Fibroblast of villous mesenchyme (primary cell): ENCODE data around the gene PTDSS2. TPM values are rescaled to one million over a fixed set of nuclear protein-coding genes. Genes with fewer than 3 reads are reported as not detected.
"Not testable (repeated sequence)": the region's sequence is repeated elsewhere in the genome, so short reads cannot be mapped to it uniquely, and the experiment has no call there.

ENCODE experiments used
- DNase-seq: peaks from one replicate; pipeline ENCODE4 v3.0.0-alpha.2; 2010; ENCODE audit warnings: low read depth
- H3K4me3 ChIP-seq: 2 replicates; pipeline ENCODE4 v1.5.1; 2011; ENCODE audit warnings: low read depth, mild to moderate bottlenecking, low read length
- total RNA-seq: library from RNA; depleted of rRNA; stranded (reverse); fragments of >200 nt; gene quantifications from 2 replicates; pipeline ENCODE4 v1.2.3, GENCODE V29; 2012
- TF ChIP-seq, protein P1 (sequence below): IDR thresholded peaks from 2 replicates; pipeline ENCODE4 v1.5.1; 2012; ENCODE audit warnings: low read depth, mild to moderate bottlenecking, low read length; ENCODE audit not compliant: insufficient read depth

Gene PTDSS2
- total RNA-seq, 1 donor: 31.5 TPM

DNA sequence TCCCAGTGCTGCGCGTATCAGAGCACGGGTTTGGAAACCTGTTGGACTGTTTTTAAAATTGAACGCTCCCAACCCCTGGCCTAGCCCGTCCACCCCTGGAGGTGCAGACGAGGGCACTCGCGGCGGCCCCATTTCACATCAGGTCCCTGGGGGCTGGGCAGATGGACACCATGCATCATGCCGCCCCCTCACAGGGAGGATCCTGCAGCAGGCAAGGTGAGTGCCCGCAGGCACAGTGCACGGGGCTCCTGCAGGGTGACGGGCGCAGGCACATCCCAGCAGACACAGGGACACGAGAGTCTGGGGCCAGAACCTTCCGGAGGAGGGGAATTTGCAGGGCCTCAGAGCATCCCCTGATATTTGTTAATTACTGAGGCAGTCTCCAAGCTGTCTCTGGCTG, 15.6 kb upstream of the PTDSS2 start:
- H3K4me3 ChIP-seq: no peak overlapping the region
- DNase-seq: no peak
- TF ChIP-seq, protein P1, sequence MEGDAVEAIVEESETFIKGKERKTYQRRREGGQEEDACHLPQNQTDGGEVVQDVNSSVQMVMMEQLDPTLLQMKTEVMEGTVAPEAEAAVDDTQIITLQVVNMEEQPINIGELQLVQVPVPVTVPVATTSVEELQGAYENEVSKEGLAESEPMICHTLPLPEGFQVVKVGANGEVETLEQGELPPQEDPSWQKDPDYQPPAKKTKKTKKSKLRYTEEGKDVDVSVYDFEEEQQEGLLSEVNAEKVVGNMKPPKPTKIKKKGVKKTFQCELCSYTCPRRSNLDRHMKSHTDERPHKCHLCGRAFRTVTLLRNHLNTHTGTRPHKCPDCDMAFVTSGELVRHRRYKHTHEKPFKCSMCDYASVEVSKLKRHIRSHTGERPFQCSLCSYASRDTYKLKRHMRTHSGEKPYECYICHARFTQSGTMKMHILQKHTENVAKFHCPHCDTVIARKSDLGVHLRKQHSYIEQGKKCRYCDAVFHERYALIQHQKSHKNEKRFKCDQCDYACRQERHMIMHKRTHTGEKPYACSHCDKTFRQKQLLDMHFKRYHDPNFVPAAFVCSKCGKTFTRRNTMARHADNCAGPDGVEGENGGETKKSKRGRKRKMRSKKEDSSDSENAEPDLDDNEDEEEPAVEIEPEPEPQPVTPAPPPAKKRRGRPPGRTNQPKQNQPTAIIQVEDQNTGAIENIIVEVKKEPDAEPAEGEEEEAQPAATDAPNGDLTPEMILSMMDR: no peak

DNA sequence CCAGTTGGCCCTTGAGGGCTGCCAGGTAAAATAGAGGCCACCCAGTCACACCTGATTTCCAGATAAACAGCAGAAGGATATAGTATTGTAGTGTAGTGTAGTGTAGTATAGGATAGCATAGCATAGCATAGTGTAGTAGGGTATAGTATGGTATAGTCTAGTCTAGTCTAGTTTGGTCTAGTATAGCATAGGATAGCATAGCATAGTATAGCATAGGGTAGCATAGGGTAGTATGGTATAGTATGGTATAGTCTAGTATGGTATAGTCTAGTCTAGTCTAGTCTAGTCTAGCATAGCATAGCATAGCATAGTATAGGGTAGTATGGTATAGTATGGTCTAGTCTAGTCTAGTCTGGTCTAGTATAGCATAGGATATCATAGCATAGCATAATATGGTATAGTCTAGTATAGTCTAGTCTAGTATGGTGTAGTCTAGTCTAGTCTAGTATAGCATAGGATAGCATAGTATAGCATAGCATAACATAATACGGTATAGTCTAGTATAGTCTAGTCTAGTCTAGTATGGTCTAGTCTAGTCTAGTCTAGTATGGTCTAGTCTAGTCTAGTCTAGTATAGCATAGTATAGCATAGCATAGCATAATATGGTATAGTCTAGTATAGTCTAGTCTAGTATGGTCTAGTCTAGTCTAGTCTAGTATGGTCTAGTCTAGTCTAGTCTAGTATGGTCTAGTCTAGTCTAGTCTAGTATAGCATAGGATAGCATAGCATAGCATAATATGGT, 14.9 kb upstream of the PTDSS2 start:
- H3K4me3 ChIP-seq, DNase-seq: not testable (repeated sequence)

DNA sequence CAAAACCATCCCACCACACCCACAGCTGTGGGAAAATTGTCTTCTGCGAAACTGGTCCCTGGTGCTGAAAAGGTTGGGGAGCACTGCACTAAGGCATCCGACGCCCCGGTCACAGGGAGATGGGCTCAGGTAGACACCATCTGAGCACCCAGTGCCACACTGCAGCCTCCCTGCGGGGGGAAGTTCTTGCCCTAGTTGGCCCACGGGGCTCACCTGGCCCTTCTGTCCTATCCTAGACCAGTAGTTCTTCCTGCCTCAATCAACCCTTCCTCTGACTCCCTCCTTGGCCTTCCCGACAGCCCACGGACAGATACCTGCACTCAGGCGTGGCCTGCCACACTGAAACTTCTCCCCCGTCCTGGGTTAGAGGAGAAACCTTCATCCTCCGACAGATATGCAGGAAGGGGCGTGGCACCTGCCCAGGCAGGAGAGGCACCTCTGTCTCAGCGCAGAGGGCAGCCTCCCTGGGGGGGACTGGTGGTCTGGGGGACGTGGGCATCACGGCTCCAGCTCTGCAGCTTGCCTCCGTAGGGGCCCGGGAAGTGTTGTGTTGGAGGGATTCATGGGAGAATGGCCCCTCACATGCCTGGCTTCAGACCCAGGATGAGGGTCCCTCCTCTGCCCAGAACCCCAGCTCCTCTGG, 12.7 kb upstream of the PTDSS2 start:
- TF ChIP-seq, protein P1: no peak
- no peak overlapping the region for H3K4me3 ChIP-seq
- DNase-seq: no peak

DNA sequence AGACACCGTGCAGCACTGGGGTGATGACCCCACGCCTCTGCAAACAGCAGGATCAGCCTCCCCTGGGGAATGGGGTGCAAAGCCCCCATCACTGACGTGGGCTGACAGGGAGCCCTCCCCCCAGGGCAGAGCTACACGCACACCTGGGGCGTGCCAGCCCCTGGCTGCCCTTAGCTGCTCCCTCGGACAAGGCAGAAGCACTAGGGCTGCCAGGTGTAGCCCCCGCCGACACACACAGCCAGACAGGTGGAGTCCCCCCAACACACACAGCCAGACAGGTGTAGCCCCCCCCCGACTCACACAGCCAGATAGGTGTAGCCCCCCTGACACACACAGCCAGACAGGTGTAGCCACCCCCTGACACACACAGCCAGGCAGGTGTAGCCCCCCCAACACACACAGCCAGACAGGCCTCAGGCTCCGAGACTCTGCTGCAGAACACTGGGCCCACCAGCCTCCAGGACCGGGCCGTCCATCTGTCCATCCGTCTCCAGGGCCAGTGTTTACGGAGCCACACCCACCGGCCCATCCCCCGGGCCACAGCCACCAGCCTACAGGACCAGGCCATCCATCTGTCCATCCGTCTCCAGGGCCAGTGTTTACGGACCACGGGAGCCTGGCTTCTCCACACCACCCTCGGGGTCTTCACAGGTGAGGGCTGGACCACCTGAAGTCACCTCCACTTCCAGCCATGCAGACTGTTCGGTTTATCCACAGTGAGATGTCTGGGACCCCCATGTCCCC, 11.8 kb upstream of the PTDSS2 start:
- no peak for DNase-seq
- H3K4me3 ChIP-seq: no peak overlapping the region
- TF ChIP-seq, protein P1: no peak

DNA sequence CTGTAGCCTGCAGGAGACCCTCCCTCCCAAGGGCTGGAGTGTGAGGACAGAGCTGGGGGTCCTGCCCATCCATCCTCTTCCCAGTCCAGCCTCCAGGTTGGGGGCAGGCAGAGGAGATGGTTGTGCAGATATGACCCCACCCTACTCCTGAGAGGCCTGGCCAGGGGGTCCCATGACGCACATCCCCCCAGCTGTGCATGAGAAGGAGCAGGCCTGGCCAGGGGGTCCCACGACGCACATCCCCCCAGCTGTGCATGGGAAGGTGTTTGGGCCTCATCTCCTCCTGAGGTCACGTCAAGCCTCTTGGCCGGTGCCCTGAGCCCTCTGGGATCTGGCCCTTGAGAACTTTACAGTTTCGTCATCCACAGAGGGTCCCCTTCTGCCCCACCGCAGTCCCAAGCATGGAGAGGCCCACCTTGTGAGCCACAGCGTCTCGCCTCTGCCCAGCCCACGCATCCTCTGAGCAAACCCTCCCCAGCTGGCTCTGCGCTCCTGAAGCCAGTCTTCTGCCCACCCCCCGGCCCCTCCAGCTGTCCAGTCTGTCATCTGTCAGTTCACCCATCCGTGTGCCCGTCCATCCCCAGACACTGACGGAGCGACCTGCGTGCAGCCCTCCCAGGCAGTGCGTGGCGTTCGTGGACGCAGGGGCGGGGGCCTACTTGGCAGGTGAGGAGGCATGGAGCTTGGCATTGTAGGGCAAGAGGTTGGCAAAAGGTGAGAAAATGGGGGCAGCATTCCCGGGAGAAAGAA, 10.6 kb upstream of the PTDSS2 start:
- no peak overlapping the region for H3K4me3 ChIP-seq
- no peak for DNase-seq
- TF ChIP-seq, protein P1: no peak

DNA sequence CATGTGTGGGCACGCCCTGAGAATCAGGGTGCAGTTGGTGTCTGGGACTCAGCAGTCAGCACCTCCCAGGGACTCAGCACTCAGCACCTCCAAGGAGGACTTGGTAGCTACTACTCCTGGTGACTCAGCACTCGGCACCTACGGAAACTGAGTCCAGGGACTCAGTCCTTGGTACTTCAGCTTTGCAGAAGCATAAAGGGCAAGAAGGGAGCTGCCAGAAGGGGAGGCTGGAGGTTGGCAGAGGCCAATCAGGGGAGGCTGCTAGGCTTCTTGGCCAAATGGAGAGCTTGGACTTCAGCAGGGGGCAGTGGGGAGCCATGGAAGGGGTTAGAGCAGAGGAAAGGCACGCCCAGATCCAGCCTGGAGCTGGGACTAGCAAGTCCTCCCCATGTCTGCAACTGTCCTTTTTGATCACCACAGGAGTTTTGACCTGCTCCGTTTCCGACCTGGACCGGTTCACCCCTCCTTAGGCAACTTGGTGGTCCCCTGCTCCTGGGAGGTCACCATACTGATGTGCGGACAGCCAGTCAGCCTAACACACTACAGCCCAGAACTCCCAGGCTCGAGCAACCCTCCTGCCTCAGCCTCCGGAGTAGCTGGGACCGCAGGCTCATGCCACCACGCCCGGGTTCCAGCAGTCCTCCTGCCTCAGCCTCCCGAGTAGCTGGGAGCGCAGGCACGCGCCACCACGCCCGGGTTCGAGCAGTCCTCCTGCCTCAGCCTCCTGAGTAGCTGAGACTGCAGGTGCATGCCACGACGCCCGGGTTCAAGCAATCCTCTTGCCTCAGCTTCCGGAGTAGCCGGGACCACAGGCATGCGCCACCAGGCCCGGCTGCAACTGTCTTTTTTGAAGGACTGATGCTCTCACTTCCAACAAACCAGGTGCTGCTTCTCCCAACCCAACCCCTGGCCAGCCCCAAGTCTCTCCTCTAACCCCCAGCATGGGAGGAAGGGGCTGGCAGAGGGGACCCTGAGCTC, 9.7 kb upstream of the PTDSS2 start:
- TF ChIP-seq, protein P1: peak; percentile 39
- no peak overlapping the region for H3K4me3 ChIP-seq
- peak; percentile 41 for DNase-seq
